ENCODE data around the gene SH3D21. TPM values are rescaled to one million over a fixed set of nuclear protein-coding genes. Genes with fewer than 3 reads are reported as not detected.

SH3D21 gene
- total and polyA plus RNA-seq, 10 of the 15 experiments (the other 5 are each of a cell fraction or from before 2014, with no cell fraction given) = 0.06 to 5.9 (median 2.4) TPM

DNA sequence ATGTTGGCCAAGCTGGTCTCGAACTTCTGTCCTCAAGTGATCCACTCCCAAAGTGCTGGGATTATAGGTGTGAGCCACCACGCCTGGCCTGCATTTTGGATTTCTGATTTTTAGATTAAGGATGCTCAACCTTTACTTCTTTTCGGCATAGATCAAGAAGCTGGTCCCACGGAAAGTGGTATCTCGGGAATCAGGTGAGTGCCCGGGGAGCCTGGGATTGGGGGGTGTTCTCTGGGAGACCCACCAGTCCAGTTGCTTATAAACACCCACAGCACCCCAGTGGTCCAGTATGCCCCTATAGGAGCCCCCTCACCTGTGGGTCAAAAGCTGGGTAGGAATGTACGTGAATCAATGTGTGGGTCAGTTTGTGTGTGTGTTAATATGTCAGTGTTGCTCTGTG lies 3.2 kb downstream of the SH3D21 start:
- Histone ChIP-seq H4K20me1 (ENCODE audit: control insufficient read depth, insufficient read depth) (no peaks in the 10 kb centered on the region), H3K36me3 (ENCODE audit: control insufficient read depth in 2 of 2, insufficient read depth in 2 of 2, low read length in 1 of 2) (peaks cover 0 to 3% of the 10 kb centered on the region in 2 experiments; a peak in 3 of 4 replicates), H3K4me2 (ENCODE audit: control insufficient read depth, insufficient read depth) (no peak overlapping the region), H3K9ac (ENCODE audit: control insufficient read depth, insufficient read depth, low read length) (no peak overlapping the region), H3K27me3 (replicated peaks in 1 of 2; ENCODE audit: control insufficient read depth in 2 of 2, insufficient read depth in 2 of 2, low read length in 1 of 2) (no peaks in the 10 kb centered on the region), H3K4me1 (ENCODE audit: control insufficient read depth, insufficient read depth, low read length) (peaks cover 22% of the 10 kb centered on the region), H3K27ac (ENCODE audit: control insufficient read depth, insufficient read depth) (no peak overlapping the region), H3K79me2 (ENCODE audit: control insufficient read depth, insufficient read depth, low read length) (peaks cover 9% of the 10 kb centered on the region), H3K4me3 (no peak overlapping the region), H3K9me3 (replicated peaks; ENCODE audit: control insufficient read depth, insufficient read depth, low read length) (no peaks in the 10 kb centered on the region), H2AFZ (ENCODE audit: control insufficient read depth, low read depth, low read length) (no peak overlapping the region)
- FAIRE-seq = no peak
- POLR2A ChIA-PET = interaction anchor here (0.6 kb wide), 2 partner anchors 99 to 142 kb away, joined by 3 read pairs; no protein-coding TSS in a partner anchor
- BruUV-seq (replicated peaks) = no TSS peak
- ATAC-seq = no peak
- intact Hi-C loops (cut with micrococcal nuclease; ENCODE audit: unreplicated experiment) (no loop called here), in situ Hi-C loops (cut with MboI) (no loop called here)
- WGBS (ENCODE audit: insufficient coverage, insufficient replicate concordance, low lambda C conversion rate, missing lambda C conversion rate) = 95% methylated on average over 7 of the region's 7 CpGs
- SMC1A ChIA-PET (ENCODE audit: uncharacterized antibody, unreplicated experiment) = interaction anchor here (0.8 to 1.5 kb wide), 2 partner anchors 15 to 24 kb away, joined by 3 to 5 read pairs; no protein-coding TSS in a partner anchor
- DNase-seq (ENCODE audit: low read depth, low spot score) = no peak
- CTCF ChIA-PET = interaction anchor here (0.7 to 4.0 kb wide), 4 partner anchors 33 to 113 kb away, joined by 3 to 24 read pairs (median 3); no protein-coding TSS in a partner anchor
- RAD21 ChIA-PET (ENCODE audit: unreplicated experiment) = interaction anchor here (0.8 to 1.5 kb wide), 2 partner anchors 14 to 24 kb away, joined by 3 to 4 read pairs; partner anchors contain the start of gene EVA1B
- no peak for TF ChIP-seq POLR2AphosphoS5 (IDR thresholded peaks at IDR 0.05; ENCODE audit: low read length)
- no peak for TF ChIP-seq NFIC (IDR thresholded peaks at IDR 0.05; ENCODE audit: low read depth, low read length)
- no peak for TF ChIP-seq ZSCAN29 (IDR thresholded peaks at IDR 0.05)
- TF ChIP-seq CHD4 (IDR thresholded peaks at IDR 0.05) = no peak
- no peak for TF ChIP-seq ATF7 (IDR thresholded peaks at IDR 0.05; ENCODE audit: low read depth)
- no peak for TF ChIP-seq TCF3 (IDR thresholded peaks at IDR 0.05; ENCODE audit: borderline replicate concordance, insufficient read depth, low read depth, low read length)
- TF ChIP-seq GATAD2B (conservative IDR thresholded peaks at IDR 0.05; ENCODE audit: low read depth) = no peak
- TF ChIP-seq, protein P1, sequence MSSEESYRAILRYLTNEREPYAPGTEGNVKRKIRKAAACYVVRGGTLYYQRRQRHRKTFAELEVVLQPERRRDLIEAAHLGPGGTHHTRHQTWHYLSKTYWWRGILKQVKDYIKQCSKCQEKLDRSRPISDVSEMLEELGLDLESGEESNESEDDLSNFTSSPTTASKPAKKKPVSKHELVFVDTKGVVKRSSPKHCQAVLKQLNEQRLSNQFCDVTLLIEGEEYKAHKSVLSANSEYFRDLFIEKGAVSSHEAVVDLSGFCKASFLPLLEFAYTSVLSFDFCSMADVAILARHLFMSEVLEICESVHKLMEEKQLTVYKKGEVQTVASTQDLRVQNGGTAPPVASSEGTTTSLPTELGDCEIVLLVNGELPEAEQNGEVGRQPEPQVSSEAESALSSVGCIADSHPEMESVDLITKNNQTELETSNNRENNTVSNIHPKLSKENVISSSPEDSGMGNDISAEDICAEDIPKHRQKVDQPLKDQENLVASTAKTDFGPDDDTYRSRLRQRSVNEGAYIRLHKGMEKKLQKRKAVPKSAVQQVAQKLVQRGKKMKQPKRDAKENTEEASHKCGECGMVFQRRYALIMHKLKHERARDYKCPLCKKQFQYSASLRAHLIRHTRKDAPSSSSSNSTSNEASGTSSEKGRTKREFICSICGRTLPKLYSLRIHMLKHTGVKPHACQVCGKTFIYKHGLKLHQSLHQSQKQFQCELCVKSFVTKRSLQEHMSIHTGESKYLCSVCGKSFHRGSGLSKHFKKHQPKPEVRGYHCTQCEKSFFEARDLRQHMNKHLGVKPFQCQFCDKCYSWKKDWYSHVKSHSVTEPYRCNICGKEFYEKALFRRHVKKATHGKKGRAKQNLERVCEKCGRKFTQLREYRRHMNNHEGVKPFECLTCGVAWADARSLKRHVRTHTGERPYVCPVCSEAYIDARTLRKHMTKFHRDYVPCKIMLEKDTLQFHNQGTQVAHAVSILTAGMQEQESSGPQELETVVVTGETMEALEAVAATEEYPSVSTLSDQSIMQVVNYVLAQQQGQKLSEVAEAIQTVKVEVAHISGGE (CRISPR knock-in tag; IDR thresholded peaks at IDR 0.05) = no peak
- TF ChIP-seq, protein P2, sequence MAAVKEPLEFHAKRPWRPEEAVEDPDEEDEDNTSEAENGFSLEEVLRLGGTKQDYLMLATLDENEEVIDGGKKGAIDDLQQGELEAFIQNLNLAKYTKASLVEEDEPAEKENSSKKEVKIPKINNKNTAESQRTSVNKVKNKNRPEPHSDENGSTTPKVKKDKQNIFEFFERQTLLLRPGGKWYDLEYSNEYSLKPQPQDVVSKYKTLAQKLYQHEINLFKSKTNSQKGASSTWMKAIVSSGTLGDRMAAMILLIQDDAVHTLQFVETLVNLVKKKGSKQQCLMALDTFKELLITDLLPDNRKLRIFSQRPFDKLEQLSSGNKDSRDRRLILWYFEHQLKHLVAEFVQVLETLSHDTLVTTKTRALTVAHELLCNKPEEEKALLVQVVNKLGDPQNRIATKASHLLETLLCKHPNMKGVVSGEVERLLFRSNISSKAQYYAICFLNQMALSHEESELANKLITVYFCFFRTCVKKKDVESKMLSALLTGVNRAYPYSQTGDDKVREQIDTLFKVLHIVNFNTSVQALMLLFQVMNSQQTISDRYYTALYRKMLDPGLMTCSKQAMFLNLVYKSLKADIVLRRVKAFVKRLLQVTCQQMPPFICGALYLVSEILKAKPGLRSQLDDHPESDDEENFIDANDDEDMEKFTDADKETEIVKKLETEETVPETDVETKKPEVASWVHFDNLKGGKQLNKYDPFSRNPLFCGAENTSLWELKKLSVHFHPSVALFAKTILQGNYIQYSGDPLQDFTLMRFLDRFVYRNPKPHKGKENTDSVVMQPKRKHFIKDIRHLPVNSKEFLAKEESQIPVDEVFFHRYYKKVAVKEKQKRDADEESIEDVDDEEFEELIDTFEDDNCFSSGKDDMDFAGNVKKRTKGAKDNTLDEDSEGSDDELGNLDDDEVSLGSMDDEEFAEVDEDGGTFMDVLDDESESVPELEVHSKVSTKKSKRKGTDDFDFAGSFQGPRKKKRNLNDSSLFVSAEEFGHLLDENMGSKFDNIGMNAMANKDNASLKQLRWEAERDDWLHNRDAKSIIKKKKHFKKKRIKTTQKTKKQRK (IDR thresholded peaks at IDR 0.05; ENCODE audit: low read depth, low read length) = no peak
- no peak for TF ChIP-seq NFYA (IDR thresholded peaks at IDR 0.05; ENCODE audit: borderline replicate concordance, low read depth, low read length)
- no peak for TF ChIP-seq JUNB (IDR thresholded peaks at IDR 0.05)
- TF ChIP-seq TAF1 (IDR thresholded peaks at IDR 0.05; ENCODE audit: borderline replicate concordance, low read depth, low read length) = no peak
- TF ChIP-seq, protein P3, sequence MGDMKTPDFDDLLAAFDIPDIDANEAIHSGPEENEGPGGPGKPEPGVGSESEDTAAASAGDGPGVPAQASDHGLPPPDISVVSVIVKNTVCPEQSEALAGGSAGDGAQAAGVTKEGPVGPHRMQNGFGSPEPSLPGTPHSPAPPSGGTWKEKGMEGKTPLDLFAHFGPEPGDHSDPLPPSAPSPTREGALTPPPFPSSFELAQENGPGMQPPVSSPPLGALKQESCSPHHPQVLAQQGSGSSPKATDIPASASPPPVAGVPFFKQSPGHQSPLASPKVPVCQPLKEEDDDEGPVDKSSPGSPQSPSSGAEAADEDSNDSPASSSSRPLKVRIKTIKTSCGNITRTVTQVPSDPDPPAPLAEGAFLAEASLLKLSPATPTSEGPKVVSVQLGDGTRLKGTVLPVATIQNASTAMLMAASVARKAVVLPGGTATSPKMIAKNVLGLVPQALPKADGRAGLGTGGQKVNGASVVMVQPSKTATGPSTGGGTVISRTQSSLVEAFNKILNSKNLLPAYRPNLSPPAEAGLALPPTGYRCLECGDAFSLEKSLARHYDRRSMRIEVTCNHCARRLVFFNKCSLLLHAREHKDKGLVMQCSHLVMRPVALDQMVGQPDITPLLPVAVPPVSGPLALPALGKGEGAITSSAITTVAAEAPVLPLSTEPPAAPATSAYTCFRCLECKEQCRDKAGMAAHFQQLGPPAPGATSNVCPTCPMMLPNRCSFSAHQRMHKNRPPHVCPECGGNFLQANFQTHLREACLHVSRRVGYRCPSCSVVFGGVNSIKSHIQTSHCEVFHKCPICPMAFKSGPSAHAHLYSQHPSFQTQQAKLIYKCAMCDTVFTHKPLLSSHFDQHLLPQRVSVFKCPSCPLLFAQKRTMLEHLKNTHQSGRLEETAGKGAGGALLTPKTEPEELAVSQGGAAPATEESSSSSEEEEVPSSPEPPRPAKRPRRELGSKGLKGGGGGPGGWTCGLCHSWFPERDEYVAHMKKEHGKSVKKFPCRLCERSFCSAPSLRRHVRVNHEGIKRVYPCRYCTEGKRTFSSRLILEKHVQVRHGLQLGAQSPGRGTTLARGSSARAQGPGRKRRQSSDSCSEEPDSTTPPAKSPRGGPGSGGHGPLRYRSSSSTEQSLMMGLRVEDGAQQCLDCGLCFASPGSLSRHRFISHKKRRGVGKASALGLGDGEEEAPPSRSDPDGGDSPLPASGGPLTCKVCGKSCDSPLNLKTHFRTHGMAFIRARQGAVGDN (IDR thresholded peaks at IDR 0.05) = no peak
- TF ChIP-seq PAX8 (IDR thresholded peaks at IDR 0.05) = no peak
